Myometrial cell (primary cell): ENCODE results near the gene CNOT8. TPM values are rescaled to one million over a fixed set of nuclear protein-coding genes. Genes with fewer than 3 reads are reported as not detected.

ENCODE experiments used
- total RNA-seq: library from RNA; depleted of rRNA; stranded (reverse); fragments of >200 nt; gene quantifications from 2 replicates; pipeline ENCODE4 v1.2.3, GENCODE V29; 2015

CNOT8 gene
- total RNA-seq = 60.3 and 66.1 TPM in 2 replicates

DNA sequence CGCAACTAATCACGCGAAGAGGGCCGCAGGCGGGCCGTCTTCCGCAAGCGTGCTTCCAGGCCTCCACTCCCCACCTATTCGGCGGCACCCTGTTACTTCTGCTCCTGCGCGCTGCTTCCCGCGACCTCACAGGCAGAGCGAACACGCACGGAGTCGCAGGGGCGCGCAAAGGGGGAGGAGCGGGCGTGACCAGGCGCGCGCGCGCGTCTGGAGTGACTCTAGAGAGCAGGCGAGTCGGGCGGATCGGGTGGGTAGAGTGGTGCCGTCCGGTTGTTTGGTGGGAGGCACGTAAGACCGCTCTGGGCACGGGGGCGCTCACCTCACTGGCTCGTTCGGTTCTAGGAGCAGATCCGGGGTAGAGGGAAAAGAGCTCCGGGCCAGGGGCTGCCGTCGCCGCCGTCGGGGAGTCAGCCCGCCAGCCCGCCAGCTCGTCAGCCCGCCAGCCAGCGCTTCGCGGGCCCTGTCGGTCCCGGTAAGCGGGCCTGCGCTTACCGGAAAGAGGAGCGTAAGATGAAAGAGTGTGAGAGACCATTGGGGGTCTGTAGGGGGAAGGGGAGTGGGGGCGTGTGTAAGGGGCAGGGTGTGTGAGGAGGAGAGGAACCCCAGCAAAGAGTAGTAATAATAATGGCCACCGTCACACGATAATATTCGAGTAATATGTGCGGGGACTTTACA is at the start of gene CNOT8:
Gene CNOT8, plus strand, starts transcription at position 331 of the 675 bp plus-strand sequence. CDS start 4,652 bp downstream, outside the sequence.

DNA sequence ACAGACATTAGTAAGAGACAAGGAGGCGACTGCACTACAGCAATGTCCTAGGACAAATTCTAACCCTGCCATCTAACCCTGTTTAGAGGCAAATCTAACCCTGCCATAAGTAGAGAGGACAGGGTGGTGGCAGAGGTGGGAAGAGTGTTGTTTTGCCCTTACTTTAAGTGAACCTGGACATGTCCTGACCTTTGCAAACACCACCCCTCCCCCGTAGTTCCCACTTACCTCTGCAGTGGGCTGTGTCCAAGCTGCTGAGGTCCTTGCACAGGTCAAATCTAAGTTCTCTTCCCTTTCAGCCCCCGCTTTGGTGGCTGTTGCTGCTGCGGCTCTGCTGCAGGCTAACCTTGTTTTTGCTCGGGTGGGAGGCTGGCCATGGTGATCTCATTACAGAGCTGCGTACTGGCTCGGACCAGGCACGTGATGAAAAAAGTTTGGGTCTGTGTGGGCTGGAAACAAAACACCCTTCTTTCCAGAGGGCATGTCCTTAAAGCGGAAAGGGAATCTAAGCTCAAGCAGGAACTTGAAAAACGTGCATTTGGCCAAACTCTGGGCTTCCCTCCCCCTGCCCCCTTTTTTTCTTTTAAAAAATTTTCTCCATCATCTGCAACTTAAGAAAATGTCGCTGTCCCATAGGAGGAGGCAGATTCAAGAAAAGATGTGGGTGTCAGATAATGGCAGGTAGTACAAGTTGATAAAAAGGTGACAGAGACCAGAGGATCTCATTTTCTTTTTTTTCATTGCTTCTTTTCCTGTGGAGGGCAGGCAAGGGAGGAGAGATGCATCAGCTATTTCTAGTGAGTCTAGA is 8.0 kb upstream of the CNOT8 start, which contains the start of gene FAXDC2:
Gene FAXDC2, minus strand, starts transcription at position 349 of the 808 bp plus-strand sequence. CDS start 12,425 bp downstream, outside the sequence.

Other genes with a start within 250 kb of the CNOT8 start
- 42.4 and 56.7 TPM in 2 replicates for gene LARP1, start 103.2 kb upstream of the CNOT8 start, total RNA-seq
- gene FAXDC2, start 8.0 kb upstream of the CNOT8 start, total RNA-seq = 8.5 and 19.9 TPM in 2 replicates
- 13.8 and 14.7 TPM in 2 replicates for gene GEMIN5, start 79.6 kb downstream of the CNOT8 start, total RNA-seq
- gene MRPL22, start 82.4 kb downstream of the CNOT8 start, total RNA-seq = 42.2 and 45.6 TPM in 2 replicates
- under 0.01 TPM in 1 of 2 replicates, not detected in the other for gene KIF4B, start 155.1 kb downstream of the CNOT8 start, total RNA-seq